Neural cell (in vitro differentiated cells): ENCODE measurements around the gene ZSWIM1. TPM values are rescaled to one million over a fixed set of nuclear protein-coding genes. Genes with fewer than 3 reads are reported as not detected.

Experiments
- H2AFZ ChIP-seq: fragments of 200-600, 300-800 bp; sonication (generic), shearing (Covaris generic); 2 replicates; pipeline ENCODE4 v1.6.0; 2014; ENCODE audit warnings: low read depth, mild to moderate bottlenecking, antibody characterized with exemption, low read length, moderate library complexity
- H3F3A ChIP-seq: fragments of 200-600 bp; shearing (Covaris generic); 2 replicates; pipeline ENCODE4 v1.6.1; 2016; ENCODE audit warnings: mild to moderate bottlenecking, moderate library complexity, mixed read lengths, antibody characterized with exemption, low read length; ENCODE audit not compliant: insufficient read depth, poor library complexity, severe bottlenecking
- H3K27ac ChIP-seq: fragments of 200-600, 300-800 bp; sonication (generic), shearing (Covaris generic); 2 replicates; pipeline ENCODE4 v1.5.1; 2014; ENCODE audit warnings: mild to moderate bottlenecking, low read length, moderate library complexity
- H3K27me3 ChIP-seq: fragments of 300-800, 200-600 bp; sonication (generic), shearing (Covaris generic); 2 replicates; pipeline ENCODE4 v1.6.0; 2014; ENCODE audit warnings: mild to moderate bottlenecking, low read depth, low read length, moderate library complexity; ENCODE audit not compliant: insufficient read depth
- H3K36me3 ChIP-seq: fragments of 300-800, 200-600 bp; sonication (generic), shearing (Covaris generic); 2 replicates; pipeline ENCODE4 v1.5.1; 2014; ENCODE audit warnings: mild to moderate bottlenecking, antibody characterized with exemption, low read length, moderate library complexity; ENCODE audit not compliant: insufficient read depth
- H3K4me2 ChIP-seq: fragments of 300-800, 200-600 bp; sonication (generic), shearing (Covaris generic); 2 replicates; pipeline ENCODE4 v1.6.0; 2014; ENCODE audit warnings: mild to moderate bottlenecking, low read length
- H3K4me3 ChIP-seq: fragments of 300-800, 200-600 bp; sonication (generic), shearing (Covaris generic); 2 replicates; pipeline ENCODE4 v1.5.1; 2014; ENCODE audit warnings: mild to moderate bottlenecking, low read length, moderate library complexity
- H3K79me2 ChIP-seq: fragments of 200-600 bp; shearing (Covaris generic); replicated peaks from 2 replicates; pipeline ENCODE4 v1.6.0; 2014; ENCODE audit warnings: mild to moderate bottlenecking, low read length, moderate library complexity; ENCODE audit not compliant: insufficient read depth
- H3K9ac ChIP-seq: fragments of 300-800, 200-600 bp; sonication (generic), shearing (Covaris generic); 2 replicates; pipeline ENCODE4 v1.6.1; 2016; ENCODE audit warnings: mild to moderate bottlenecking, low read length, mixed read lengths
- H3K9me2 ChIP-seq: fragments of 200-600 bp; shearing (Covaris generic); 2 replicates; pipeline ENCODE4 v1.6.1; 2016; ENCODE audit warnings: mild to moderate bottlenecking, low read length, mixed read lengths; ENCODE audit not compliant: insufficient read depth
- H3K9me3 ChIP-seq: fragments of 200-600, 300-800 bp; sonication (generic), shearing (Covaris generic); 2 replicates; pipeline ENCODE4 v1.6.1; 2016; ENCODE audit warnings: mild to moderate bottlenecking, mixed run types, low read length, moderate library complexity, mixed read lengths
- H4K20me1 ChIP-seq: fragments of 200-600 bp; shearing (Covaris generic); 2 replicates; pipeline ENCODE4 v1.6.1; 2016; ENCODE audit warnings: mild to moderate bottlenecking, mixed run types; ENCODE audit not compliant: insufficient read depth
- CTCF ChIP-seq: fragments of 450-650 bp; IDR thresholded peaks from 2 replicates; pipeline ENCODE4 v1.5.1; 2014; ENCODE audit warnings: antibody characterized with exemption, mild to moderate bottlenecking, moderate library complexity; ENCODE audit not compliant: poor library complexity, severe bottlenecking
- EP300 ChIP-seq: fragments of 450-650 bp; conservative IDR thresholded peaks from 2 replicates; pipeline ENCODE4 v1.6.1; 2014; ENCODE audit warnings: antibody characterized with exemption, mild to moderate bottlenecking, moderate library complexity; ENCODE audit not compliant: poor library complexity, severe bottlenecking
- EZH2 ChIP-seq: fragments of 200-600, 300-800 bp; shearing (Covaris generic), sonication (generic); IDR thresholded peaks from 2 replicates; pipeline ENCODE4 v1.6.1; 2014; ENCODE audit warnings: antibody characterized with exemption, low read length, borderline replicate concordance, mild to moderate bottlenecking; ENCODE audit not compliant: insufficient read depth, poor library complexity, severe bottlenecking
- MXI1 ChIP-seq: fragments of 450-650 bp; conservative IDR thresholded peaks from 2 replicates; pipeline ENCODE4 v1.6.1; 2014; ENCODE audit warnings: antibody characterized with exemption, mild to moderate bottlenecking; ENCODE audit not compliant: poor library complexity, severe bottlenecking
- POLR2AphosphoS5 ChIP-seq: IDR thresholded peaks from 2 replicates; pipeline ENCODE4 v1.6.1; 2012
- RAD21 ChIP-seq: fragments of 450-650 bp; conservative IDR thresholded peaks from 2 replicates; pipeline ENCODE4 v1.6.1; 2014; ENCODE audit warnings: antibody characterized with exemption, mild to moderate bottlenecking, moderate library complexity
- REST ChIP-seq: IDR thresholded peaks from 2 replicates; pipeline ENCODE4 v1.6.1; 2012; ENCODE audit warnings: borderline replicate concordance
- SMC3 ChIP-seq: fragments of 450-650 bp; conservative IDR thresholded peaks from 2 replicates; pipeline ENCODE4 v1.6.1; 2014; ENCODE audit warnings: antibody characterized with exemption, mild to moderate bottlenecking, moderate library complexity; ENCODE audit not compliant: poor library complexity
- TAF1 ChIP-seq: IDR thresholded peaks from 2 replicates; pipeline ENCODE4 v1.6.1; 2012; ENCODE audit warnings: low read depth
- polyA plus RNA-seq: library from polyadenylated mRNA; depleted of rRNA; stranded (reverse); fragments of >200 nt; gene quantifications from 2 replicates; pipeline ENCODE4 v1.2.3, GENCODE V29; 2014

Gene ZSWIM1
- polyA plus RNA-seq, 1 donor from 2014 or later: 3.3 TPM

GRCh38 chr20:45897289-45897688 is 16.3 kb downstream of the ZSWIM1 start:
- Histone ChIP-seq H3K4me2 (no peak overlapping the region), H3F3A (no peaks in the 10 kb centered on the region), H3K36me3 (no peaks in the 10 kb centered on the region), H3K9me3 (no peaks in the 10 kb centered on the region), H3K9me2 (no peaks in the 10 kb centered on the region), H3K9ac (no peak overlapping the region), H3K79me2 (no peaks in the 10 kb centered on the region), H2AFZ (no peak overlapping the region), H3K27me3 (no peaks in the 10 kb centered on the region), H3K27ac (no peak overlapping the region), H4K20me1 (no peaks in the 10 kb centered on the region), H3K4me3 (no peak overlapping the region)
- TF ChIP-seq EP300 (no peak), POLR2AphosphoS5 (no peak), MXI1 (no peak), CTCF (no peak)

GRCh38 chr20:45897692-45898091 is 16.7 kb downstream of the ZSWIM1 start:
- no peaks in the 10 kb centered on the region for H3K9me3 ChIP-seq
- H3K27me3 ChIP-seq: no peaks in the 10 kb centered on the region
- H4K20me1 ChIP-seq: no peaks in the 10 kb centered on the region
- H3F3A ChIP-seq: no peaks in the 10 kb centered on the region
- no peak overlapping the region for H3K4me2 ChIP-seq
- H3K9ac ChIP-seq: no peak overlapping the region
- H3K4me3 ChIP-seq: no peak overlapping the region
- no peaks in the 10 kb centered on the region for H3K36me3 ChIP-seq
- H3K27ac ChIP-seq: no peak overlapping the region
- H3K9me2 ChIP-seq: no peaks in the 10 kb centered on the region
- no peaks in the 10 kb centered on the region for H3K79me2 ChIP-seq
- no peak overlapping the region for H2AFZ ChIP-seq
- TF ChIP-seq POLR2AphosphoS5 (no peak), REST (no peak), EZH2 (no peak), SMC3 (no peak), CTCF (no peak), MXI1 (no peak), RAD21 (no peak), TAF1 (no peak), EP300 (no peak)
